Stomach (tissue), 9 donors: Measurements from ENCODE around the gene CD164L2. TPM values are rescaled to one million over a fixed set of nuclear protein-coding genes. Genes with fewer than 3 reads are reported as not detected.

ENCODE experiments used
- DNase-seq, 2 donors: peaks; one replicate each; pipeline versions ENCODE4 v3.0.0 to v3.0.0-alpha.2; 2013 to 2019
- H3K27ac ChIP-seq, 5 donors: fragments of 200-600 bp in 4 of 5; sonication (generic) in 4 of 5; one replicate each; pipeline ENCODE4 v1.5.1; 2013 to 2019; ENCODE audit warnings: mild to moderate bottlenecking in 1 of 5, moderate library complexity in 1 of 5
- H3K27me3 ChIP-seq, 3 donors: fragments of 200-600 bp; sonication (generic); one replicate each; pipeline ENCODE4 v1.5.1; 2017 to 2019; ENCODE audit warnings: mixed run types in 1 of 3
- H3K36me3 ChIP-seq, 4 donors: fragments of 200-600 bp; sonication (generic); 1 replicate in 3 of 4; 2 replicates in 1 of 4; pipeline ENCODE4 v1.5.1; 2016 to 2019
- H3K4me1 ChIP-seq, 4 donors: fragments of 200-600 bp; sonication (generic); one replicate each; pipeline ENCODE4 v1.5.1; 2016 to 2019
- H3K4me3 ChIP-seq, 4 donors: fragments of 200-600 bp; sonication (generic) in 3 of 4; one replicate each; pipeline ENCODE4 v1.5.1; 2016 to 2019; ENCODE audit warnings: mild to moderate bottlenecking in 1 of 4
- H3K9me3 ChIP-seq, 4 donors: fragments of 200-600 bp; sonication (generic); one replicate each; pipeline ENCODE4 v1.5.1; 2016 to 2019
- EP300 ChIP-seq: sonication (generic); formaldehyde crosslinking; IDR thresholded peaks from one replicate; pipeline ENCODE4 v1.6.1; 2017; ENCODE audit warnings: antibody characterized with exemption
- POLR2A ChIP-seq, 4 donors: fragments of 450-650 bp; IDR thresholded peaks; one replicate each; pipeline ENCODE4 v1.6.1; 2016; ENCODE audit warnings: antibody characterized with exemption in 4 of 4, control low read depth in 2 of 4, mild to moderate bottlenecking in 1 of 4, moderate library complexity in 1 of 4
- POLR2AphosphoS5 ChIP-seq, 3 donors: sonication (generic); formaldehyde crosslinking; IDR thresholded peaks; one replicate each; pipeline ENCODE4 v1.6.1; 2016; ENCODE audit warnings: antibody characterized with exemption in 3 of 3
- WGBS, 5 donors: extraction: QIAGEN DNeasy Blood & Tissue Kit in 3 of 5; methylation state at CpG; one replicate each; pipeline versions ENCODE4 v1.1.5 to v1.1.7; 2013 to 2018; 5-methylcytosine and 5-hydroxymethylcytosine counted together
- intact Hi-C: fragments of 100-400 bp; cut with DNase I; formaldehyde crosslinking; loops from one replicate; pipeline ENCODE4 v1.15.1; 2023; ENCODE audit warnings: low total_unique reads
- polyA plus RNA-seq, 3 donors: library from polyadenylated mRNA; stranded (reverse); fragments of 200-250 nt; gene quantifications; one replicate each; pipeline ENCODE4 v1.2.3, GENCODE V29; 2013
- total RNA-seq, 5 donors: library from RNA; depleted of rRNA; stranded (reverse); fragments of >200 nt; gene quantifications; one replicate each; pipeline versions ENCODE4 v1.1.0 to v1.2.3, GENCODE V29; 2014 to 2016
- TF ChIP-seq, protein P1 (sequence below), 7 experiments: fragments of 450-650 bp in 4 of 7; fragments of 200-600 bp in 3 of 7; sonication (generic) in 3 of 7; IDR thresholded peaks; one replicate each; pipeline ENCODE4 v1.5.1; 2016 to 2019; ENCODE audit warnings: antibody characterized with exemption in 7 of 7, control low read depth in 2 of 7, mild to moderate bottlenecking in 1 of 7
- donor health status: healthy with polysubstance abuse.
- donor health status: Bipolar disorder and iron deficiency.
- donor health status: healthy.

The CD164L2 gene
- total and polyA plus RNA-seq, 8 donors = 1.5 to 8.7 TPM; not detected in 6

- Histone ChIP-seq H3K27me3 (no peaks in the 10 kb centered on the region), H3K4me1 (peaks cover 0 to 17% (median 7%) of the 10 kb centered on the region in 4 donors), H3K9me3 (no peaks in the 10 kb centered on the region), H3K36me3 (peaks cover 54 to 90% (median 85%) of the 10 kb centered on the region in 4 donors), H3K27ac (no peak overlapping the region), H3K4me3 (no peak overlapping the region)
- WGBS, 5 donors = 88 to 94% (median 93%) methylated on average over 3 to 17 of the region's 17 CpGs
- no peak for DNase-seq
- intact Hi-C loops = no loop called here
- no peak for TF ChIP-seq EP300
- no peak for TF ChIP-seq POLR2AphosphoS5 (IDR thresholded peaks at IDR 0.05)
- TF ChIP-seq POLR2A (IDR thresholded peaks at IDR 0.05) = no peak
- TF ChIP-seq, protein P1, sequence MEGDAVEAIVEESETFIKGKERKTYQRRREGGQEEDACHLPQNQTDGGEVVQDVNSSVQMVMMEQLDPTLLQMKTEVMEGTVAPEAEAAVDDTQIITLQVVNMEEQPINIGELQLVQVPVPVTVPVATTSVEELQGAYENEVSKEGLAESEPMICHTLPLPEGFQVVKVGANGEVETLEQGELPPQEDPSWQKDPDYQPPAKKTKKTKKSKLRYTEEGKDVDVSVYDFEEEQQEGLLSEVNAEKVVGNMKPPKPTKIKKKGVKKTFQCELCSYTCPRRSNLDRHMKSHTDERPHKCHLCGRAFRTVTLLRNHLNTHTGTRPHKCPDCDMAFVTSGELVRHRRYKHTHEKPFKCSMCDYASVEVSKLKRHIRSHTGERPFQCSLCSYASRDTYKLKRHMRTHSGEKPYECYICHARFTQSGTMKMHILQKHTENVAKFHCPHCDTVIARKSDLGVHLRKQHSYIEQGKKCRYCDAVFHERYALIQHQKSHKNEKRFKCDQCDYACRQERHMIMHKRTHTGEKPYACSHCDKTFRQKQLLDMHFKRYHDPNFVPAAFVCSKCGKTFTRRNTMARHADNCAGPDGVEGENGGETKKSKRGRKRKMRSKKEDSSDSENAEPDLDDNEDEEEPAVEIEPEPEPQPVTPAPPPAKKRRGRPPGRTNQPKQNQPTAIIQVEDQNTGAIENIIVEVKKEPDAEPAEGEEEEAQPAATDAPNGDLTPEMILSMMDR (IDR thresholded peaks at IDR 0.05) = no peak
These were observed 49.3 kb downstream of the CD164L2 start for GRCh38 chr1:27333717-27334279.

DNA sequence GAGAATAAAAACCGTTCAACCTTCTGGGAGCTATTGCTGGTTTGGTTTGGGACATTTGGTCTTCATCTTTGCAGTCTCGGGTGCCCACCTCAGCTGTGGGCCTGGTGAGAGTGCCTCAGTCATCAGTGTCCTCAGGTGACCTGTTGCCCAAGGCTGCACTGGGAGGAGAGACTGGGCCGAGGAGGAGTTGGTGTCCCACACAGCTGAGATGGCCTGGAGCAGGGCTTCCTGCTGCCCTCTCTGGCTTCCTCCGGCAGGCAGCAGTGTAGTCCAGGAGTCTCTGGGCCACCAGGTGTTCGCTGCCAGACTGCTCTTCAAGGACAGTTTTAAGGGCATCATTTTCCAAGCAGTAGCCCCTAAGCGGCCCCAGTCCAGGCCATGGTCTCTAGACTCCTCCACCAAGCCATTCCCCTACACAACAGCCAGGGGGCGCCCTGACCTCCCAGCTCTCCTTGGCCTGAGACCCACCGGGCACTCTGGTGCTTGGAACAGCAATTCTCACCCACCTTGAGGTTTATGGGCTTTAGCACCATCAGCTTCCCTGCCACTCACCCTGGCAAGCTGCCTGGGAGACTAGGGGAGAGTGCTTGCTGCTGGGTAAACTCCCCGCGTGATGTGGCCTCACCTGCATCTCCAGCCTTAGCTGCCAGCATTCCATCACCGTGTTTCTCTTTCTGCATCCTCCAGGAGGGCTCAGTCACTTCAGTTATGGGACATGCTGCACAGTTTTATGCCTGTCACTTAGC is 50.4 kb downstream of the CD164L2 start:
- Histone ChIP-seq H3K27ac (peak overlapping the region in 1 of 5 donors; percentile 8), H3K36me3 (peaks cover 54 to 96% (median 90%) of the 10 kb centered on the region in 4 donors), H3K4me1 (peaks cover 0 to 25% (median 12%) of the 10 kb centered on the region in 4 donors), H3K27me3 (no peaks in the 10 kb centered on the region), H3K4me3 (no peak overlapping the region), H3K9me3 (no peaks in the 10 kb centered on the region)
- intact Hi-C loops = no loop called here
- no peak for TF ChIP-seq EP300
- TF ChIP-seq, protein P1 (IDR thresholded peaks at IDR 0.05) = peak in 5 of 7 experiments; percentile 74 to 89 (median 82)
- no peak for TF ChIP-seq POLR2A (IDR thresholded peaks at IDR 0.05)
- TF ChIP-seq POLR2AphosphoS5 (IDR thresholded peaks at IDR 0.05) = no peak
- 61 to 69% (median 66%) methylated on average over 8 to 11 of the region's 11 CpGs for WGBS, 5 donors
- DNase-seq = peak; percentile 63 to 77

- Histone ChIP-seq H3K27ac (no peak overlapping the region), H3K27me3 (no peaks in the 10 kb centered on the region), H3K4me3 (no peak overlapping the region), H3K9me3 (no peaks in the 10 kb centered on the region), H3K4me1 (peaks cover 0 to 33% (median 18%) of the 10 kb centered on the region in 4 donors), H3K36me3 (peaks cover 60 to 97% (median 92%) of the 10 kb centered on the region in 4 donors)
- 60 to 83% (median 78%) methylated on average over 5 of the region's 5 CpGs for WGBS, 5 donors
- intact Hi-C loops = no loop called here
- no peak for DNase-seq
- TF ChIP-seq POLR2A (IDR thresholded peaks at IDR 0.05) (no peak), EP300 (no peak), POLR2AphosphoS5 (IDR thresholded peaks at IDR 0.05) (no peak)
- TF ChIP-seq, protein P1 (IDR thresholded peaks at IDR 0.05) = no peak
These were observed 51.2 kb downstream of the CD164L2 start for GRCh38 chr1:27331922-27332321.

DNA sequence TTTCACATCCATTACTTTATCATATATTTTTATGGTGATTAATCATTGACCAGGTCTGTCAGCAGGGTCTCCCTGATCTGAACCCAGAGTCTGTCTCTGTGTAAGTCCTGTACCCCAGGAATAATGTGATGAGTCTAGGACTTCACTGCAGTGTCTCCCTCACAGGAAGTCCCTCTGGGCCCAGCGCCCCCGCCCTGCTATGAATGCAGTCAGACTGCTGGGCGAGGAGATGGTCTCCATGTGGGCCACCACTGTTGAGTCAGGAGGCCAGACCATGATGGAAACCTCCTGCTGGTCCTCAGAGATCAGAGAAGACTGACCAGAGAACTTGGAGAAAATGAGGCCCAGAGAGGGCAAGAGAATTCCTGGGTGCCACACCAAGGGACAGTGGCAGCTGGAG is 51.7 kb downstream of the CD164L2 start:
- Histone ChIP-seq H3K4me3 (no peak overlapping the region), H3K27me3 (no peaks in the 10 kb centered on the region), H3K27ac (no peak overlapping the region), H3K4me1 (peaks cover 0 to 38% (median 22%) of the 10 kb centered on the region in 4 donors), H3K36me3 (peaks cover 62 to 97% (median 92%) of the 10 kb centered on the region in 4 donors), H3K9me3 (no peaks in the 10 kb centered on the region)
- 88 to 96% (median 92%) methylated on average over 2 to 3 of the region's 3 CpGs for WGBS, 5 donors
- no peak for DNase-seq
- intact Hi-C loops = no loop called here
- TF ChIP-seq POLR2A (IDR thresholded peaks at IDR 0.05) = no peak
- TF ChIP-seq EP300 = no peak
- TF ChIP-seq, protein P1 (IDR thresholded peaks at IDR 0.05) = no peak
- TF ChIP-seq POLR2AphosphoS5 (IDR thresholded peaks at IDR 0.05) = no peak
